ENCODE measurements around the gene UBASH3A.
"Not testable (repeated sequence)": the region's sequence is repeated elsewhere in the genome, so short reads cannot be mapped to it uniquely, and the experiment has no call there.

The UBASH3A gene

DNA sequence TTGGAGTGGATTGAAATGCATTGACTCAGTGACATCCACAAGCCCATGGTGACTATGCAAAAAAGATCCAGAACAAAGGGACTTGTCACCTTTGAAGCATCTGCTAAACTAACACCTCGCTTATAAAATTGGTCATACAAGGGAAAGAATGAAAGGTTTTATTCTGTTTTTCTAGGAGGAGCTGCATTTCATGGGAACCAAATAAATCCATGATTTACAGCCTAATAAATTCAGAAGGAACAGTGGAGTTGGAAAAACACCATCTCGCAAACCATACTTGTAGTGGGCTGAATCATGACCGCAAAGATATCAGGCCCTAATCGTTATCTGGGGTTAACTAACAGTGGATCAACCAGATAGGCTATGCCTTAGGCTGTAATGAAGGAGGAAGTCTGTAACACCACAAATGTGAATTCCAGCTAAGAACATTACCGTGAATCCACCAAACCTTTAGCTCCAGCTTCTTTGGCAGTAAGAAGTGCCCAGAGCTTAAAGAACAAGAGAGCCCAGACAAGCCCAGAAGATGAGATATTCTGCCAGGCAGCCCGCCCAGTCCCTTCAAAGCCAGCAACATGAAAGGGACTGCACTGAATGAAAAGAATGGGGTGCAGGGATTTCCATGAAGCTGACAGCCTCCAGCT, 64.9 kb downstream of the UBASH3A start:
- no peak for DNase-seq (ENCODE audit: low read depth in 2 of 2)

DNA sequence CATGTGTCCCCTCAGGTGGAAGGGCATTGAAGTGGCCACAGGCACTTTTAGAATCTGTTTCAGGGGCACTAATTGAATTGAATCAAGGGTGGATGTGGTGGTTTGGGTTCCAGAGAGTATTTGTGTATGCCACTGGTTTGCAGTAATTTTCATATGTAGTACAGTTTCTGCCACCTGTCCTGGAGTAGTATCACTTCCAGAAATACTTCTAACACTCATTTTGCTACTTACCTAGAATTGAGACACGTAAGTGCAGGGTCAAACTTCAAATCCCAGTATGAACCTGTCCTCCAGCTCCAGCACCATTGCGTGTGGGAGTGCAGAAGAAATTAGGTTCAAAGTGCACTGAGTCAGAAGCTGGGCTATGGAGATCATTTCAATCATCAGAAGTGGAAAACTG, 65.6 kb downstream of the UBASH3A start:
- no peak for DNase-seq (ENCODE audit: low read depth in 2 of 2)

DNA sequence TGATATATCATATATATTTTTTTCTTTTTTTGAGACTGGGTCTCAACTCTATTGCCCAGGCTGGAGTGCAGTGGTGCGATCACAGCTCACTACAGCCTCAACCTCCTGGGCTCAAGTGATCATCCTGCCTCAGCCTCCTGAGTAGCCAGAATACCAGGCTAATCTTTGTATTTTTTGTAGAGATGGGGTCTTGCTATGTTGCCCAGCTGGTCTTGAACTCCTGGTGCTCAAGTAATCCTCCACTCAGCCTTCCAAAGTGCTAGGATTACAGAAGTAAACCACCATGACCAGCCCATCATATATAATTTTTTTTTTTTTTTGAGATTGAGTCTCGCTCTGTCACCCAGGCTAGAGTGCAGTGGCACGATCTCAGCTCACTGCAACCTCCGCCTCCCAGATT, 66.0 kb downstream of the UBASH3A start:
- DNase-seq (ENCODE audit: low read depth in 2 of 2), result not testable (repeated sequence)

DNA sequence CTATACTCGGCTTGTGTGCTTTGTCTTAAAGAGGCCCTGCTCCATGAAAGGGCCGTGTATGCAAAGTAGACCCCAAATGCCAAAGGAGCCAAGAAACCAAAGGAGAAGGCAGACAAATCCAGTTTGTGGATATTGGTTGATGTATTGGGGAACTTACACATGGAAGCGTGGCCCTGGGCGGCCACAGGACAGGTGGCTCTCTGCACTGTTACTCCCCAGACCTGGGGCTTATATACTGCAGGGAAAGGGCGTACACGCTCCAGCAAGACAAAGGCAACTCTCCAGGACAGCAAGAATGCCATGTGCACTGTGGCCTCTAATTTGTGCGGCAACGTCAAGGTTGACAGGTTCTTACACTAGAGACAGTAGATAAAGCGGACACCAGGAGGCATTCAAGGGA, 67.5 kb downstream of the UBASH3A start:
- DNase-seq (ENCODE audit: low read depth in 2 of 2), result no peak

DNA sequence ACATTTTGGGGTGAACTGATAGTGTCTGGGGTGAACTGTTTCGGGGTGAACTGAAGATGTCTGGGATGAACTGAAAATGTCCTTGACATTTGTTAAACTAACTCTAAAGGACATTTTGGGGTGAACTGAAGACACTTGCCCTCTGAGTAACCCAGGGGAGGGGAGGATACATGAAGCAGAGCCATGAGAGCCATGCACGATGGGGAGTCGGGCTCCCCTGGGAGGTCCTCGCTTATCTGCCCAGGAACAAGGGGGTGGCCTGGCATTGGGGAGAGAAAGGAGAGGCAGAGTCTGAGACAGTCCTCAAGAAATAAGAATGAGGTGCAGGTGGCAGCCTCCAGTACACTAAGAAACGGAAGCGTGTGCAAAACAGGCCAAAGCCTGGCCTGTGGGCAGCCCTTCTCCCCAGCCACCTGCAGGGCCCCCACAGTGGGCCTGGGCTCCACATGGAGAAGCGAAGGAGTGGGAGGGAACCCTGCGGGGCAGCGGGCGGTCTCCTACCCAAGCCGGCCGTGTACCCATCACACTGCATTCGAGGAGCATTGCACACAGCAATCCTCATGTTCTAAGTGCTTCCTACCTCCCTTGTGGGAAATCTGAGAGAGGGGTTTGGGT, 68.1 kb downstream of the UBASH3A start:
- DNase-seq (ENCODE audit: low read depth in 2 of 2), result no peak

DNA sequence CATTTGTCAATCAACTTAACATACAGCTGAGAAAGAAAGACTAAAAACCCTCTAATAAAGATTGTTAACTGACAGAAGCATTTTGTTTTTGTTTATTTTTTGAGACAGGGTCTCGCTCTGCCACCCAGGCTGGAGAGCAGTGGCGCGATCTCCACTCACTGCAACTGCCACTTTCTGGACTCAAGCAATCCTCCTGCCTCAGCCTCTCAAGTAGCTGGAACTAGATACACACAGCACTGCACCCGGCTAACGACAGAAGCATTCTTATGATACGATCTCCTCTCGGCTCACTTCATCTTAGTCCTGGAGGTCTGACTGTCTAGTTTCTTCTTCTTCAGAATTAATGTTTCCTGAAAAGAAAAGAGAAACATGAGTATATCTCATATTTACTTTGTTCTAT, 68.8 kb downstream of the UBASH3A start:
- no peak for DNase-seq (ENCODE audit: low read depth in 2 of 2)

DNA sequence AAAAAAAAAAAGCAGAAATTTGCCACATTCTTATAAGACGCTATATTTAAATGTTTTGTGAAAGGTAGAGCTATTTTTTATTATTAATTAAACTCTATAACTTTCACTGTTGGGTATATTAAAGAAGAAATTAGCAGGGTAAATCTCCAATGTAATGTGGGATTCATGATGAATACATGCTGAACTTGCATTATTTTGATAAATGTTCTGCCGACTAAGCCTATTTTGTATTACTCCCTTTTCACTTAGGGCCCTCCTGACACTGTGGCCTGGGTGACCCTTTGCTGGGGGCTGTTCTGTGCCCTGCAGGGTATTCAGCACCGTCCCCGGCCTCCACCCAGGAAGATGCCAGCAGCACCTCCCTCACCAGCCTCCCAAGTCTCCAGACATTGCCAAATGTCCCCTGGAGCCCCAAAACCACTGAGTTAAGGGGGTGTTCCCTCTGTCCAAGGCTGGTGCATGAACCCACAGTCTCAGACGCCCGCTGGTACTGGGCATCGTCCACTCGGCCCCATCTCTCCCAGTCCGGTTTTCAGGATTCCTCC, 69.9 kb downstream of the UBASH3A start:
- no peak for DNase-seq (ENCODE audit: low read depth in 2 of 2)

DNA sequence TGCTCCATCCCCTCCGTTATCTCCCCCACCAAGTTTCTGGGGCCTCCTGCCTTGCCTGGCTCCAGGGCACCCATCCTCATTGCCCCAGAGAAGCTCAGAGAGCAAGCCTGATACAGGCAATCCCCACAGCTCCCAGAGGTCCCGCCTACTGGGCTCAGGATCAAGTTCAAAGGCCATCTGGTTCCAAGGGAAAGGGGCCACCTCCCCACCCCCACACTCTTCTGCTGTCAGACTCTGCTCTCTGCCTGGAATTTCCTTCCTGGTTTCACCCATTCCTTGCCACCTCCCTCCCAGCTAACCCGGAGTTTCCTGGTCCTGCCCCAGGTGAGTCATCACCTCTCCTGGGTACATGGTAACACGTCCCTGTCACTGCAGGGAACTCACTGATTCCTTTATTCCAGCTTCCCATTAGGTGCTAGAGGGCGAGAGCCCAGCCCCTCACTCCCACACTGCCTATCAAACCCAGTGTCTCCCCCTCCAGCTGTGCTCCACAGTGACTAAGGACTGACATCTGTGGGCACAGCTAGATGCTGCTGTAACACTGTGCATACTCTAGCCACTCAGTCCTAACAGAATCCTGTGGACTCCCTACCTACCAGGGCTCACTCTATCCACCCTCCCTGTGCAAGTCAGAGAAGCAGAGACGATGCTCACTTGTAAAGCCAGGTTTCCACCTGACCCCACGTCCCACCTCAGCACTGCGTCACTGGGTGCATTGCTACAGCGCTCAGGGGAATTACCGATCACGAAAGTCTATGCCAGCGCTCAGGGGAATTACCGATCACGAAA, 70.5 kb downstream of the UBASH3A start:
- DNase-seq (ENCODE audit: low read depth in 2 of 2), result no peak

DNA sequence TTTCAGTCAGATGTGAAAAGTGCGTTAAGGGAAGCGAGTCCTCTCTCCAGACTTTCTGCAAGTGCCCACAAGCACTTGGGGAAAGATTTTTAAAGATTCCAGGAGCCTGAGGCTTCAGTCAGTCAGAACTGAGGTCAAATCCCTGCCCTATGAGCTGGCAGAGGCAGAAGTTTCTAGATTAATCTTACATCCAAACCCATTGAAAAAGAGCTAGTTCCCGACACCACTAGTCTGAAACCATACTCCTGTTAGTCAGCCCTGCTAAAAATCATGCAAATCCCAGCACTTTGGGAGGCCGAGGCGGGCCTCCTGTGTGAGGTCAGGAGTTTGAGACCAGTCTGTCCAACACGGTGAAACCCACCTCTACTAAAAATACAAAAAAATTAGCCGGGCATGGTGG, 71.3 kb downstream of the UBASH3A start:
- no peak for DNase-seq (ENCODE audit: low read depth in 2 of 2)

DNA sequence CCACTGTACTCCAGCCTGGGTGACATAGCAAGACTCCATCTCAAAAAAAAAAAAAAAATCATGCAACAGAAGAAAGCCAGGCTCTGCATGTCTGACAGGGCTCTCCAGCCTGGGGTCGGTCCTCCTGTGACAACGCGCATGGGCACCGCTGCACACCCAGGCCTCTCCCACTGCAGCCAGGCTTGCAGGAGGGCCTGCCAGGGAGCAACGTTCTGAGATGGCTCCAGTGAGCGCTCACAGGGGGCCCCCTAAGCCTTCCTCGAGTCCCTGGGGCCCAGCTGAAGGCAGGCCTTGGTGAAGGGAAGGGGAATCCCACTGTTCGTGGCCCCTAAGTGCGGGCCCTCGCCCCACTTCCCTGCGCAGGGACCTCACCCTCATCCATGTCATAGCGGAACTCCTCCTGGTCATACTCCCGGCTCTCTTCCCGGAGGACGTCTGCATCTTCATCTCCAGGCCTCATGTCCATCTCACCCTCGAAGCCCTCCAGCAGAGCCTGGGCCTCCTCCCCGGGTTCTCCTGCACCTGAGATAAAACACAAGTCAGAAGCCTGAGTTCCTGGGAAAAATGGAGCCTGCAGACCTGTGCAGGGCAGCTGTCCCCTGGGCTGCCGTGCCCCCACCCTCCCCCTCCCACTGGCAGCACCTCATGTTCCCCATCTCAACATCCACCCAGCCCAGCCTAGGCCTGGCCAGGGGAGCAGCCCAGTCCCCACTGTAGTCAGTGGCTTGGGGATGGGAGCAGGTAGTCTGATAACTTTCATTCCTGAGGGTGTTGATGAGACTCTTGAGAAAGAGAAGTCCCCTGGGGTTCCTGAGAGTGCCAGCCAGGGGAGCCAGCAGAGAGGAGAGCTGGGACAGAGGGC, 72.1 kb downstream of the UBASH3A start:
- no peak for DNase-seq (ENCODE audit: low read depth in 2 of 2)

DNA sequence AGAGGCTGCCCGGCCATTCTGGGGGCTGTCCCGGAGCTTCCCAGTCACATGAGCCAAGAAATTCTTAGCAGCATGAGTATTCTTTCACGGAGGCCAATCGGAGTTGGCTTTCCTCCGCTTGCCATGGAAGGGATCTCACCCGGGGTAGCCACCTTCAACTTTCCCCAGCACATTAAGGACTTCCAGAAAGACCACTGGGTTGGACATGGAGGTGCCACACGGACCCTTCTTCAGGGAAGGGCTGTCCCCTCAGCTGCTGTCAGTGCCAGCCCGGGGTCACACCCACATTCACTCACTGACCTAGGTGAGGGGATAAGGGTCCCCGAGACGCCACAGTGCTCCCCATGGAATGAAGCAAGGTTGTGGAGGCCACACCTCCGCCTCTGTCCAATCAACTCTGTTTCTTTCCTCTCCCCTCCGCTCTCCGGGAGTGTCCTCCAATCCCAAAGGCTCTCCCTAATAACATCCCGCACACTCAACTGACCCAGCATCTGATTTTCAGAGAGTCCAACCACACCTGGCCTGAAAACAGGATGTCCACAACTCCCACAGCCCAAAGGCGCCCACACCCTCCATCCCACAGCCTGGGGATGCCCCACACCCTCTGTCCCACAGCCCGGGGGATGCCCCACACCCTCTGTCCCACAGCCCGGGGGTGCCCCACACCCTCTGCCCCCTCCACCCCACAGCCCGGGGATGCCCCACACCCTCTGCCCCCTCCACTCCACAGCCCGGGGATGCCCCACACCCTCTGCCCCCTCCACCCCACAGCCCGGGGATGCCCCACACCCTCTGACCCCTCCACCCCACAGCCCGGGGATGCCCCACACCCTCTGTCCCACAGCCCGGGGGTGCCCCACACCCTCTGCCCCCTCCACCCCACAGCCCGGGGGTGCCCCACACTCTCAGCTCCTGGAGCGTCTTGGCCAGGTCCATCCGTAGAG, 73.0 kb downstream of the UBASH3A start:
- no peak for DNase-seq (ENCODE audit: low read depth in 2 of 2)

DNA sequence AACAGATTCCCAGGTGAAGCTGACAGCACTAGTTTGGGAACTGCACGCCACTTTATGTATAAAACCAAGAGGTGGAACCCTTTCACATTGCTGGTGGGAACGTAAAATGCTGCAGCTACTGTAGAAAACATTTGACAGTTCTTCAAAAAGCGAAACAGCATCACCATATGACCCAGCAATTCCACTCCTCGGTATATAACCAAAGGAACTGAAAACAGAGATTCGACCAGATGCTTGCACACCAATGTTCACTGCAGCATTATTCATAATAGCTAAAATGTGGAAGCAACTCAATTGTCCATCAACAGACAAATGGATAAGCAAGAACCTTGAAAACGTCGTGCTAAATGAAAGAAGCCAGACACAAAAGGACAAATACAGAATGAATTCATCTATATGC, 74.8 kb downstream of the UBASH3A start:
- no peak for DNase-seq (ENCODE audit: low read depth in 2 of 2)

DNA sequence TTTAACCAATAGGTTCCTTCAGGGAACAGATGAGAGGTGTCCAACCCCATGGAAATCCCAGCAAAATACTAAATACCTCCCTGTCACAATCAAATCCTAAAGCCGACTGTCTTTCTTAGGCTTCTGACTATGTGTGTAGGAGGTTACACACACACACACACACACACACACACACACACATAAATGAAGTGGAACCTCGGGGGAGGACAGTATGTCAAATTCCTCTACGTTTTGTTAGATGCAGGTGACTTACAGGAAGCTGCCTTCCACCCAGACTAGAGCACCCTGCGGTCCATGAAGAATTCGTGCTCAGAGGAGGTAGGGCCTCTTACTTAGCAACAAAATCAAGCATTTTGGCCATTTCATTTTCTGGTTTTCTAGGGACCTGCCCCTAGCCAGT, 75.9 kb downstream of the UBASH3A start:
- DNase-seq (ENCODE audit: low read depth in 2 of 2), result no peak

DNA sequence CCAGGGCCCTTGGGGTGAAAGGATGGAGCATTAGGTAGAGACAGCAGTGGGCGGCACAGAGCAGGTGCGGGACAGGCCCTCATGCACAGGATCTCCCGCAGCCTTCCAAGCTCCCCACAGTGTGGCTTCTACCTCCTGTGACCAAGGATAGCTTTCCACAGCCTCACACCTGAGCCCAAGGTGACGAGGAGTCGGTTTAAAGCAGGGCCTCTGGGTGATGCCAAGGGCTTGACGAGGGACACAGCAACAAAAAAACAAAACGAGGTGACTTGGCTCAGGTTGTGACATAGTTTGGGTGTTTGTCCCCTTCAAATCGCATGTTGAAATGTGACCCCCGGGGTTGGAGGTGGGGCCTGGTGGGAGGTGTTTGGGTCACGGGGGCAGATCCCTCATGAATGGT, 77.0 kb downstream of the UBASH3A start:
- no peak for DNase-seq (ENCODE audit: low read depth in 2 of 2)

DNA sequence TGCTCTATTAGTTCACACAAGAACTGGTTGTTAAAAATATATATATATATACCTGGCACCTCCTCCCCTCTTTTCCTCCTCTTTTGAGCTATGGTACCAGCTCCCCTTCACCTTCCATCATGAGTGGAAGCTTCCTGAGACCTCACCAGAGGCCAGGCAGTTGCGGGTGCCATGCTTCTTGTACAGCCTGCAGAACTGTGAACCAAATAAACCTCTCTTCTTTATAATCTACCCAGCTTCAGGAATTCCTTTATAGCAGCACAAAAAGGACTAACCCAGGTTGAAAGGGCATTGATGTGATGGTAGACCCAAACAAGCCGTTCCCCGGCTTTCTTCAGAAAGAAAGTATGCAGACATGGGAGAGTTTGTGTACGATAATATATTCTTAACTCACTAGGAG, 77.5 kb downstream of the UBASH3A start:
- DNase-seq (ENCODE audit: low read depth in 2 of 2), result no peak

DNA sequence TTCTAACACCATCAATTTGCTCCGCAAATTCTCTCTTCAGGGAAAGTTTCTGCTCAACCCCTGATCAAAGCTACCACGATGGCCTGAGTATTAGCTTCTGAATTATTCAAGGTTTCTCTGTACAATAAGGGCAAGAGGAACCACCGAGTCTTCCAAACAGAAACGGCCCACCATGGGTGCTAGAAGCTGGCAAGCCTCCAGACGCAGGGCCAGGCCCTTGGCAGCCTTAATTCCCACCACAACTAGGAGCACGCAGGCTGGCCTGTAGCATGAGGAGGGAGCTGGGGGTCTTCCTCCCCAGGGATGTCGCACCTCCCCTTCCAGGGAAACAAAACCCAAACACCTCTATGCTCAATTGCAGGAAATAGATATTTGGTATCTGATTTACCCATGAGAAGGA, 81.3 kb downstream of the UBASH3A start:
- no peak for DNase-seq (ENCODE audit: low read depth in 2 of 2)

DNA sequence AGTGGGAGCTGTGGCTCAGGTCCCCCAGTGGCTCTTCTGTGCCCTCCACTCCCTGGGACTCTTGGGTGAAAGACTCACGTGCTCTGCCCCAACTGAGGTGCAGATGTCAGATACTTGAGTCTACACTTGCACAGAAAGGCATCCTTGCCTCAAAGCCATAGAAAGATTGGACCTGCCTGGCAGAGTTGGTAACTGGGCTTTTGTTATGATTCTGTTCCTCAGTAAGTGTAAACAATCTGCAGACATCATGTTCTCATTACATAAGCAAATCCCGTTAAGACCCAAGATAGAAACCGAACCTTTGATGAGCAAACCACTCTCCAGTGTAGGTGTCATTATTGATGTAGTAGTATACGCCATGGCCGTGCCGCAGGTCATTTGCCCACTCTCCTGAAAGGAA, 82.4 kb downstream of the UBASH3A start:
- no peak for DNase-seq (ENCODE audit: low read depth in 2 of 2)

DNA sequence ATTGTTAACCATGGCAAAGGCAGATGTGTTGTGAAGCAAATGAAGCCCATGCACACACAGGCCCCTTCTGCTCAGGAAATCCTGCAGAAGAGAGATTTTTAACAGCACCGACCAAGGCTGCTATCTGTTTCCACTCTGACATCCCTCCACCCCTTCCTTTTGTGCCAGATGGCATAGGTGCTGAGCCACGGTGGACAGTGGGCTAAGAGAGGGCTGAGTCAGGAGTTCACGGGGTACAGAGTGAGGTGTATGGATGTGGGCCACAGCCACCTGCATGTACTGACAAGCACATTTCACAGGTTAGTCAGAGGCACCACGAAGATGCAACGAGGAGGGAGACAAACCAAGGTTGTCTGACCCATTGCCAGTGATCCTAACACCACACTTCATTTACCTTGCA, 82.8 kb downstream of the UBASH3A start:
- DNase-seq (ENCODE audit: low read depth in 2 of 2), result no peak

DNA sequence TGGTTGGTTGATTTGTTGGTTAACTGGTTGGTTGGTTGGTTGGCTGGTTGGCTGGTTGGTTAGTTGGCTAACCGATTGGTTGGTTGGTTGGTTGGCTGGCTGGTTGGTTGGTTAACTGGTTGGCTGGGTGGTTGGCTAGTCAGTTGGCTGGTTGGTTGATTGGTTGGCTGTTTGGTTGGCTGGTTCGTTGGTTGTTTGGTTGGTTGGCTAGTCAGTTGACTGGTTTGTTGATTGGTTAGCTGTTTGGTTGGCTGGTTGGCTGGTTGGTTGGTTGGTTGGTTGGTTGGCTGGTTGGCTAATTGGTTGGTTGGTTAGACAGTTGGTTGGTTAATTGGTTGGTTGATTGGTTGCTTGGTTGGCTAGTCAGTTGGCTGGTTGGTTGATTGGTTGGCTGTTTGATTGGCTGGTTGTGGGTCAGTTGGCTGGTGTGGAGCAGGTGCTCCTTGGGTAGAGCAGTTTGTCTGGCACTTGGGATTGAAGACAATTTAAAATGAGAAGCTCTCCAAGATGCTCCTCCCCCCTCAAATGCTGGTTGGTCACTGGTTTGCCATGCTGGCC, 85.4 kb downstream of the UBASH3A start:
- no peak for DNase-seq (ENCODE audit: low read depth in 2 of 2)

DNA sequence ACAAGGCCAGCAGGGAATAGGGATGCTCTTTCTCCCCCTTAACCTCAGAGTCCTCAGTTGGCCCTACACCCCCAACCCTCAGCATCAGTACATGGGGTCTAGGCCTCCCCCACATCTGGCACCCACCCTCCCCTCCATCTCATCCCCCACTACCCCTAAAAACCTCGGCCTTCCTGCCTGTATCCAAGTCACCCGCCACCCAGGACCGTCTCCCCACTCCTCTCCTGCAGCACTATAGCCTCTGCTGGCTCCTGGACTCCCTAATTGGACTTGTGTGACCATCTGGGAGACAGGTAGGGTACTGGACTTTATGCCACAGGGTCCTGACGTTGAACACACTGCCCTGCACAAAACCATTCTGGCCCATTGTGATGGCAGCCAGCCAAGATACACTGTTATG, 86.3 kb downstream of the UBASH3A start:
- no peak for DNase-seq (ENCODE audit: low read depth in 2 of 2)

DNA sequence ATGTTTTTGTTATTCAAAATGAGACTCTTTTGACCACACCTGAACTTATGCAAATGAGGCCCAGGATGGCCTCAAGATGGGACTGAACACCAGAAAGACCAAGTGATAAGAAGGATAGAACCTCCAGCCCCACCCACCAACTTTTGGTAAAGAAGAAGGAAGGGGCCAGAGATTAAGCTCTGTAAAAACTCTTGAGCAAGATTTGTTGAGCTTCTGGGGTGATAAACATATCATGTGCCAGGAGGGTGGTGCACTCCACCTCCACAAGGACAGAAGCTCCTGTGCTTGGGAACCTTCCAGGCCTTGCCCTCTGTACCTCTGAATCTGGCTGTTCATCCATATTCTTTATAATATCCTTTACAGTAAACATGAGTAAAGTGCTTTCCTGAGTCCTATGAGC, 87.0 kb downstream of the UBASH3A start:
- DNase-seq (ENCODE audit: low read depth in 2 of 2), result no peak
